ENCODE measurements around the gene FDPS.
"Not testable (repeated sequence)": the region's sequence is repeated elsewhere in the genome, so short reads cannot be mapped to it uniquely, and the experiment has no call there.

Gene FDPS

GRCh38 chr1:155320661-155321617, 12.3 kb downstream of the FDPS start, which contains the start of gene RUSC1:
RUSC1 (plus strand) TSS chr1:155320894; CDS start chr1:155321774, 880 bp downstream.
- DNase-seq: peak; percentile 89

DNA sequence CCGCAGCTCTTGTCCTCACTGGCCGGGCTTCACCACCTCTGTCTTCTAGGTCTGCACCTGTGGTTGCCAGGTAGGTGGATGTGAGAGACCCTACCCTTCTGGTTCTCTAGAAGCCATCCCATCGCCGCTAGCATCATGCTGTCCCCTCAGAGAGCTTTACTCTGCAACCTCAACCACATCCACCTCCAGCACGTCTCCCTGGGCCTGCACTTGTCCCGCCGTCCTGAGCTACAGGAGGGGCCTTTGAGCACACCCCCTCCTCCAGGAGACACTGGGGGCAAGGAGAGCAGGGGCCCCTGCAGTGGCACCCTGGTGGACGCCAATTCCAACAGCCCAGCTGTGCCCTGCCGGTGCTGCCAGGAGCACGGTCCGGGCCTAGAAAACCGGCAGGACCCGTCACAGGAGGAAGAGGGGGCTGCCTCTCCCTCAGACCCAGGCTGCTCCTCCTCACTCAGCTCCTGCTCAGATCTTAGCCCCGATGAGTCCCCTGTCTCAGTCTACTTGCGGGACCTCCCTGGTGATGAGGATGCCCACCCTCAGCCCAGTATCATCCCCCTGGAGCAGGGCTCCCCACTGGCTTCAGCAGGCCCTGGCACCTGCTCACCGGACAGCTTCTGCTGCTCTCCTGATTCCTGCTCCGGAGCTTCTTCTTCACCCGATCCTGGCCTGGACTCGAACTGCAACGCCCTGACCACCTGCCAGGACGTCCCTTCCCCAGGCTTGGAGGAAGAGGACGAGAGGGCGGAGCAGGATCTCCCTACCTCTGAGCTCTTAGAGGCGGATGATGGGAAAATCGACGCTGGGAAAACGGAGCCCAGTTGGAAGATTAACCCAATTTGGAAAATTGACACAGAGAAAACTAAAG, 13.2 kb downstream of the FDPS start:
- DNase-seq: no peak

GRCh38 chr1:155322571-155322952, 13.9 kb downstream of the FDPS start:
- DNase-seq: no peak

DNA sequence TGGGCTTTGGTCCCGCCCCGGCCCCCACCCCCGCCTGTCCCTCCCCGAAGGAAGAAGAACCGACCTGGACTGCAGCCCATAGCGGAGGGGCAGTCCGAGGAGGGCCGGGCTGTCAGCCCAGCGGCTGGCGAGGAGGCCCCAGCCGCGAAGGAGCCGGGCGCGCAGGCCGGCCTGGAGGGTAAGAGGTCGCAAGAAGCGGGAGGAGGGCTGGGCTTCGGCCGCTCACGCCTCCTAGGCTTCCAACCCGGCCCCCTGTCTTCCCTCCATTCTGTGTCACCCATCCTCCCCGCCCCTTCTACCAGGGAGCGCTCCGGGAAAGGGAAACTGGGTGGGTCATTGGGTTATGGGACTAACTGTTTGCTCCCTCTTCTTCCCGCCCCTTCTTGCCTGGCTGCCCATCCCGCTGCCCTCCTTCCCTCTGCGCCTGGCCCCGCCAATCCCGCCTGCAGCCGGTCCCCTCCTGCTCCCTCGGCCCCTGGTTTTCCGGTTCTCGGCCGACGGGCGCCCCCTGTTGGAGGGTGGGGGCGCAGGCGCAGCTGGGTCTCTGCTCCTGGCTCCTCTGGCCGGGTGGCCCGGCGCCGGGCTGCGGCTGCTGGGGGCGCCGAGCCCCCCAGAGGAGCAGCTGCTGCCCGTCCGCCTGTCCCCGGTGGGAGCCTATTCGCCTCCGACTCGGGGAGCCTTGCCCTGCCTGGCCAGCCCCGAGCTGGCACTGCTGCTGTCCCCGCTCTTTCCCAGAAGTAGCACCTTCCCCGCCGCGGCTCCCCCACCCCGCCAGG, 14.5 kb downstream of the FDPS start:
- peak; percentile 95 for DNase-seq

DNA sequence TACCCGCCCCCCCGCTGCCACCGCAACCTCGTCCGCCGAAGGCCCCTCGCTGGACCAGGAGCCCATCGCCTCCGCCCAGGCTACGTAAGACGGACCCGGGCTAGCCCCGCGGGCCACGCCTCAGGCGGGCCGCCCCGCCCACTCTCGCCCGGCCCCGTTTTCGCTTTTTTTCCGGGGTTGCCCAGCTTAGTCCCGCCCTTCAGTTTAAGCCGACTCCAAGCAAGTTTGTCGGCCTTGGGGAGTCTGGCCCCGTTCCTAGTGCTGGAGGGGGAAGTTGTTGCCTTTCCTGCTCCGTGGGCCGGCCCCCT, 15.0 kb downstream of the FDPS start:
- peak; percentile 94 for DNase-seq

- peak; percentile 96 for DNase-seq
Measured at GRCh38 chr1:155324037-155324716, 15.5 kb downstream of the FDPS start.

- DNase-seq: peak; percentile 71
Measured at GRCh38 chr1:155324717-155325602, 16.3 kb downstream of the FDPS start.

GRCh38 chr1:155325603-155325893, 16.9 kb downstream of the FDPS start:
- no peak for DNase-seq

GRCh38 chr1:155326020-155326526, 17.4 kb downstream of the FDPS start:
- DNase-seq: no peak

DNA sequence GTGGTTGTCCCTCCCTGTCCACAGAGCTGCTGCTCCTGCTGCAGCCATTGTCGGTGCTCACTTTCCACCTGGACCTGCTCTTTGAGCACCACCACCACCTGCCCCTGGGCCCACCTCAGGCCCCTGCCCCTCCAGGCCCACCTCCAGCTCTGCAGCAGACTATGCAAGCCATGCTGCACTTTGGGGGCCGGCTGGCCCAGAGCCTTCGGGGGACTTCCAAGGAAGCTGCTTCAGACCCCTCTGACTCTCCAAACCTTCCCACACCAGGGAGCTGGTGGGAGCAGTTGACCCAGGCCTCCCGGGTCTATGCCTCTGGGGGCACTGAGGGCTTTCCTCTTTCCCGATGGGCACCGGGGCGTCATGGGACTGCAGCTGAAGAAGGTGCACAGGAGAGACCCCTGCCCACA, 18.0 kb downstream of the FDPS start:
- no peak for DNase-seq

DNA sequence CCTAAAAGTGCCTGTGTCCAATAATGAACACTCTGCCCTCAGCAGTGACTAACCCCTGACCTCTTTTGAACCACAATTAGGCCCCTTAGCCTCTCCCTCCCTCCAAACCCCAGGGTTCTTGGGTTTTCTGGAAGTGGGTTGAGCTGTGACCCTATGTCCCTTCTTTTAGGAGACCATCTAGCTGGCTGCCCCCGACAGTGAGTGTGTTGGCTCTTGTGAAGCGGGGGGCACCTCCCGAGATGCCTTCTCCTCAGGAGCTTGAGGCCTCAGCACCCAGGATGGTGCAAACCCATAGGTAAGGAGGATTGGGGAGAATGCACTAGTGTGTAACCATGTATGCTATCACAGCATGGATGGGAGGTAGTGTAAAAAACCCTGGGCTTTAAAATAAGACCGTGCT, 19.3 kb downstream of the FDPS start:
- DNase-seq: no peak

- DNase-seq: not testable (repeated sequence)
Measured at GRCh38 chr1:155328856-155329255, 20.2 kb downstream of the FDPS start.

GRCh38 chr1:155329980-155330598, 21.4 kb downstream of the FDPS start:
- no peak for DNase-seq

- DNase-seq: no peak
Measured at GRCh38 chr1:155334962-155335361, 26.3 kb downstream of the FDPS start.

- DNase-seq: no peak
Measured at GRCh38 chr1:155339515-155340097, 30.9 kb downstream of the FDPS start.

- no peak for DNase-seq
Measured at GRCh38 chr1:155342842-155343241, 34.2 kb downstream of the FDPS start.

DNA sequence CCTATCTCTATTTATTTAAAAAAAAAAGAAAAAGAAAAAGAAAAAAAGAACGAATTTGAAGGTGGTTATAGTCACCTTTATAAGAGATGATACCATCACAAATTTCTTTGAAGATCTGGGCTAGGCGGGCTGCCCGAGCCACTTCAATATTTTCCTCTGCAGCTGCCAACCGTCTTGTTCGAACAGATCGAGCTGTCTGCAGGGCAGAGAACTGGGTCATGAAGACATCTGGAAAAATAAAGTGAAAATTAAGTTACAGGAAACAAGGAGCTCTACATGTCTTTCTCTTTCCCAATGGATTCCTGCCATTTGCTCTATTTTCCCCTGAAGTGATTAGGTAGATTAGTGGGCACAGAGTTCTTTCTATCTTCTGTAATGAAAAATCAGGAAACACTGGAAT, 44.0 kb downstream of the FDPS start:
- no peak for DNase-seq

- DNase-seq: no peak
Measured at GRCh38 chr1:155360051-155360450, 51.4 kb downstream of the FDPS start.

All from activated effector memory CD4-positive, alpha-beta T cell treated with anti-CD3 and anti-CD28 coated beads, Interleukin-2, amount 50 U/mL, for 16 hours (primary cell).